K562 (cell line): ENCODE data around the gene PTPRT. TPM values are rescaled to one million over a fixed set of nuclear protein-coding genes. Genes with fewer than 3 reads are reported as not detected.

Experiments used
- ATAC-seq: fragments of 200-7000 bp; cut with Tn5 transposase; 3 replicates; pipeline ENCODE4 v1.9.1; 2020; ENCODE audit warnings: moderate library complexity
- BruUV-seq: library from RNA; stranded (reverse); fragments of 400-500 nt; replicated peaks from 2 replicates; lab custom pipeline; 2021; lab: Mats Ljungman, UMichigan
- CTCF ChIA-PET: fragments of 300-600 bp; formaldehyde crosslinking; extraction: SDS; loops from one replicate; lab custom pipeline; 2021; ENCODE audit warnings: low intra/inter-chr PET ratio; lab: Yijun Ruan, JAX
- POLR2A ChIA-PET: fragments of 300-600, 350-650 bp; sonication (Branson Sonifier 250); formaldehyde crosslinking; extraction: SDS; loops from one replicate; lab custom pipeline; 2021; ENCODE audit warnings: antibody characterized with exemption, inconsistent platforms; lab: Yijun Ruan, JAX
- DNase-seq, 4 experiments: peaks; one replicate each; pipeline versions ENCODE4 v3.0.0 to v3.0.0-alpha.2; 2011 to 2018; ENCODE audit warnings: low spot score in 3 of 4, mixed read lengths in 3 of 4; ENCODE audit errors: extremely low read depth in 1 of 4
- FAIRE-seq: peaks from 2 replicates; lab custom pipeline; 2011; peaks lifted over from hg19 to GRCh38; lab: Jason Lieb, UNC
- H2AFZ ChIP-seq: 2 replicates; pipeline ENCODE4 v1.6.0; 2011; ENCODE audit warnings: low read depth, low read length, control low read depth, inconsistent platforms
- H3K27ac ChIP-seq: fragments of 200-600 bp; 3 replicates; pipeline ENCODE4 v1.8.0; 2011; ENCODE audit warnings: low read depth, mild to moderate bottlenecking, control low read depth, inconsistent platforms, low read length, moderate library complexity, mixed read lengths; ENCODE audit errors: extremely low read depth
- H3K27me3 ChIP-seq, 2 experiments: fragments of 300-600 bp in 1 of 2; 2 replicates in 1 of 2; 3 replicates in 1 of 2; pipeline versions ENCODE4 v1.6.0 to v1.8.0; 2011; ENCODE audit warnings: inconsistent platforms in 2 of 2, low read length in 2 of 2, mild to moderate bottlenecking in 1 of 2, mixed read lengths in 1 of 2, moderate library complexity in 1 of 2; ENCODE audit not compliant: control insufficient read depth in 2 of 2, insufficient read depth in 2 of 2
- H3K36me3 ChIP-seq: fragments of 300-600 bp; 3 replicates; pipeline ENCODE4 v1.8.0; 2011; ENCODE audit warnings: mild to moderate bottlenecking, low read length, inconsistent platforms; ENCODE audit not compliant: control insufficient read depth, insufficient read depth
- H3K4me1 ChIP-seq, 2 experiments: fragments of 200-600 bp in 1 of 2; replicated peaks in 1 of 2; 2 replicates in 1 of 2; 3 replicates in 1 of 2; pipeline versions ENCODE4 v1.5.1 to v1.8.0; 2011; ENCODE audit warnings: inconsistent platforms in 2 of 2, low read length in 2 of 2, mild to moderate bottlenecking in 1 of 2, mixed read lengths in 1 of 2, moderate library complexity in 1 of 2; ENCODE audit not compliant: control insufficient read depth in 2 of 2, insufficient read depth in 2 of 2
- H3K4me2 ChIP-seq: 2 replicates; pipeline ENCODE4 v1.6.1; 2011; ENCODE audit warnings: low read length, control low read depth, inconsistent platforms, mixed read lengths; ENCODE audit not compliant: insufficient read depth
- H3K4me3 ChIP-seq: fragments of 200-600 bp; sonication (generic), shearing (Covaris generic); 2 replicates; pipeline ENCODE4 v1.5.1; 2016; ENCODE audit warnings: control low read depth, inconsistent platforms
- H3K79me2 ChIP-seq: fragments of 200-600 bp; 3 replicates; pipeline ENCODE4 v1.8.0; 2011; ENCODE audit warnings: low read length, inconsistent platforms; ENCODE audit not compliant: control insufficient read depth, insufficient read depth
- H3K9ac ChIP-seq, 2 experiments: 2 replicates each; pipeline versions ENCODE4 v1.6.0 to v1.6.1; 2011; ENCODE audit warnings: low read depth in 2 of 2, low read length in 2 of 2, control low read depth in 1 of 2, inconsistent platforms in 1 of 2, mild to moderate bottlenecking in 1 of 2, mixed read lengths in 1 of 2; ENCODE audit not compliant: insufficient read depth in 1 of 2
- H3K9me1 ChIP-seq: one replicate; pipeline ENCODE4 v1.6.0; 2011; ENCODE audit warnings: inconsistent platforms, mild to moderate bottlenecking, low read length, moderate library complexity; ENCODE audit not compliant: control insufficient read depth, insufficient read depth
- H3K9me3 ChIP-seq: replicated peaks from 2 replicates; pipeline ENCODE4 v1.5.1; 2011; ENCODE audit warnings: low read depth, low read length, inconsistent platforms; ENCODE audit not compliant: control insufficient read depth, insufficient read depth
- H4K20me1 ChIP-seq: replicated peaks from 2 replicates; pipeline ENCODE4 v1.6.1; 2011; ENCODE audit warnings: low read length, inconsistent platforms, mixed read lengths; ENCODE audit not compliant: control insufficient read depth, insufficient read depth
- SRSF7 ChIP-seq: fragments of 200-400 bp; formaldehyde crosslinking; optimal IDR thresholded peaks from 2 replicates; pipeline ENCODE3; 2017; ENCODE audit warnings: mild to moderate bottlenecking, low read depth, low read length
- TAF7 ChIP-seq: fragments of 450-650 bp; IDR thresholded peaks from 2 replicates; pipeline ENCODE4 v1.6.1; 2016; ENCODE audit warnings: missing genetic modification characterization, missing compliant biosample characterization
- WGBS: fragments of 100-300 bp; shearing (Covaris generic); methylation state at CpG from one replicate; pipeline ENCODE4 v1.1.6; 2016; ENCODE audit warnings: low coverage, mixed read lengths; ENCODE audit not compliant: insufficient coverage; ENCODE audit errors: missing lambda C conversion rate; 5-methylcytosine and 5-hydroxymethylcytosine counted together
- in situ Hi-C: fragments of 300-500 bp; cut with MboI; formaldehyde crosslinking; loops from 4 replicates; pipeline ENCODE4 v1.15.0; 2018; ENCODE audit warnings: inconsistent platforms, mixed read lengths
- intact Hi-C: fragments of 100-400 bp; cut with micrococcal nuclease; formaldehyde crosslinking; loops from 2 replicates; pipeline ENCODE4 v1.14.2; 2022
- polyA plus RNA-seq, 8 experiments: library from polyadenylated mRNA; depleted of rRNA in 4 of 8; stranded (reverse) in 5 of 8; unstranded in 3 of 8; fragments of >200 nt; fragmentation: Nextera tagmentation in 2 of 8; fragmentation: Illumina TruSeq in 1 of 8; extraction: Ambion mirVana in 2 of 8; extraction: Trizol in 1 of 8; gene quantifications; 2 replicates each; pipeline versions ENCODE4 v1.2.1 to v1.2.3, GENCODE V29; 2011 to 2014; ENCODE audit warnings: inconsistent platforms in 1 of 8, missing spikeins in 1 of 8
- total RNA-seq, 7 experiments: library from RNA; depleted of rRNA in 6 of 7; stranded (reverse); fragments of >200 nt in 6 of 7; fragmentation: Illumina TruSeq in 2 of 7; extraction: Trizol in 2 of 7; gene quantifications; 2 replicates each; pipeline versions ENCODE4 v1.2.1 to v1.2.3, GENCODE V29; 2011 to 2021; ENCODE audit warnings: low replicate concordance in 1 of 7
- TF ChIP-seq, protein P1 (sequence below): fragments of 150-350 bp; IDR thresholded peaks from 2 replicates; pipeline ENCODE4 v1.6.1; 2014; ENCODE audit warnings: low read depth, mild to moderate bottlenecking, low read length, borderline replicate concordance
- TF ChIP-seq, protein P2 (sequence below): fragments of 250-450 bp; sonication (Bioruptor Pico); IDR thresholded peaks from 2 replicates; pipeline ENCODE4 v1.8.0; 2021; ENCODE audit warnings: mild to moderate bottlenecking, moderate library complexity

Gene PTPRT
- total and polyA plus RNA-seq, 9 of the 15 experiments (the other 6 are each of a cell fraction or from before 2014, with no cell fraction given), result not detected

DNA sequence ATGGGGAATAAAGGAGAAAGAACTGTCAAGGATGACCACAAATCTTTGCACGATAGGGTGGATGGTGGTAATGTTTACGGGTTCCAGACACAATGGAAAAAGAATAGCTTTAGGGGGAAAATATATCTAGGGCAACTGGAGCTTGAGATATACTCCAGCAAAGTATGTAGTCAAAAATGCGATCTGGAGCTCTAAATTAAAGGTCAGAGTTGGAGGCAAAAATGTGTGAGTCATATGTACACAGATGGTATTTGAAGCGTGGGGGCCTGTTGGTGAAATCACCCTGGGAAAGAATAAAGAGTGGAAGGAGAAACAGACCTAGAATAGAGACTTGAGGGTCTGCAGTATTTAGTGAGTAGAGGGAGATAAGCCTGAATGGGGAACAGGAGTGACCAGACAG, 937.6 kb downstream of the PTPRT start:
- no peaks in the 10 kb centered on the region for H3K9me1 ChIP-seq
- in situ Hi-C loops, result no loop called here
- H3K79me2 ChIP-seq, result no peaks in the 10 kb centered on the region
- ChIA-PET CTCF (no interaction called here), POLR2A (no interaction called here)
- no peaks in the 10 kb centered on the region for H3K36me3 ChIP-seq
- H2AFZ ChIP-seq, result no peak overlapping the region
- DNase-seq (no peak), FAIRE-seq (no peak), ATAC-seq (no peak)
- no peak overlapping the region for H3K27ac ChIP-seq
- no peaks in the 10 kb centered on the region for H3K27me3 ChIP-seq
- H3K4me2 ChIP-seq, result no peak overlapping the region
- no peak overlapping the region for H3K9ac ChIP-seq
- no peaks in the 10 kb centered on the region; the same call in 1 of the 2 replicates for H4K20me1 ChIP-seq
- no TSS peak for BruUV-seq
- no peak overlapping the region for H3K4me3 ChIP-seq
- WGBS, result 0% methylated on average over 4 of the region's 4 CpGs
- no peaks in the 10 kb centered on the region for H3K9me3 ChIP-seq
- intact Hi-C loops, result no loop called here
- TF ChIP-seq SRSF7 (no peak), TAF7 (tag) (no peak)
- TF ChIP-seq, protein P1, sequence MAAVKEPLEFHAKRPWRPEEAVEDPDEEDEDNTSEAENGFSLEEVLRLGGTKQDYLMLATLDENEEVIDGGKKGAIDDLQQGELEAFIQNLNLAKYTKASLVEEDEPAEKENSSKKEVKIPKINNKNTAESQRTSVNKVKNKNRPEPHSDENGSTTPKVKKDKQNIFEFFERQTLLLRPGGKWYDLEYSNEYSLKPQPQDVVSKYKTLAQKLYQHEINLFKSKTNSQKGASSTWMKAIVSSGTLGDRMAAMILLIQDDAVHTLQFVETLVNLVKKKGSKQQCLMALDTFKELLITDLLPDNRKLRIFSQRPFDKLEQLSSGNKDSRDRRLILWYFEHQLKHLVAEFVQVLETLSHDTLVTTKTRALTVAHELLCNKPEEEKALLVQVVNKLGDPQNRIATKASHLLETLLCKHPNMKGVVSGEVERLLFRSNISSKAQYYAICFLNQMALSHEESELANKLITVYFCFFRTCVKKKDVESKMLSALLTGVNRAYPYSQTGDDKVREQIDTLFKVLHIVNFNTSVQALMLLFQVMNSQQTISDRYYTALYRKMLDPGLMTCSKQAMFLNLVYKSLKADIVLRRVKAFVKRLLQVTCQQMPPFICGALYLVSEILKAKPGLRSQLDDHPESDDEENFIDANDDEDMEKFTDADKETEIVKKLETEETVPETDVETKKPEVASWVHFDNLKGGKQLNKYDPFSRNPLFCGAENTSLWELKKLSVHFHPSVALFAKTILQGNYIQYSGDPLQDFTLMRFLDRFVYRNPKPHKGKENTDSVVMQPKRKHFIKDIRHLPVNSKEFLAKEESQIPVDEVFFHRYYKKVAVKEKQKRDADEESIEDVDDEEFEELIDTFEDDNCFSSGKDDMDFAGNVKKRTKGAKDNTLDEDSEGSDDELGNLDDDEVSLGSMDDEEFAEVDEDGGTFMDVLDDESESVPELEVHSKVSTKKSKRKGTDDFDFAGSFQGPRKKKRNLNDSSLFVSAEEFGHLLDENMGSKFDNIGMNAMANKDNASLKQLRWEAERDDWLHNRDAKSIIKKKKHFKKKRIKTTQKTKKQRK, result no peak
- TF ChIP-seq, protein P2, sequence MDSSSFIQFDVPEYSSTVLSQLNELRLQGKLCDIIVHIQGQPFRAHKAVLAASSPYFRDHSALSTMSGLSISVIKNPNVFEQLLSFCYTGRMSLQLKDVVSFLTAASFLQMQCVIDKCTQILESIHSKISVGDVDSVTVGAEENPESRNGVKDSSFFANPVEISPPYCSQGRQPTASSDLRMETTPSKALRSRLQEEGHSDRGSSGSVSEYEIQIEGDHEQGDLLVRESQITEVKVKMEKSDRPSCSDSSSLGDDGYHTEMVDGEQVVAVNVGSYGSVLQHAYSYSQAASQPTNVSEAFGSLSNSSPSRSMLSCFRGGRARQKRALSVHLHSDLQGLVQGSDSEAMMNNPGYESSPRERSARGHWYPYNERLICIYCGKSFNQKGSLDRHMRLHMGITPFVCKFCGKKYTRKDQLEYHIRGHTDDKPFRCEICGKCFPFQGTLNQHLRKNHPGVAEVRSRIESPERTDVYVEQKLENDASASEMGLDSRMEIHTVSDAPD (CRISPR knock-in tag), result no peak
- H3K4me1 ChIP-seq, result no peaks in the 10 kb centered on the region
